Trophoblast cell (in vitro differentiated cells and primary cell): Measurements from ENCODE around the gene BORCS6.

Source experiments
- DNase-seq, 2 donors: peaks; one replicate each; pipeline ENCODE4 v3.0.0-alpha.2; 2016
- H2AFZ ChIP-seq: 2 replicates; pipeline ENCODE4 v1.6.1; 2013; ENCODE audit warnings: low read length, moderate library complexity, mild to moderate bottlenecking; ENCODE audit not compliant: insufficient read depth, poor library complexity
- H2AK5ac ChIP-seq: 2 replicates; pipeline ENCODE4 v1.6.1; 2013; ENCODE audit warnings: mild to moderate bottlenecking, low read length
- H2BK120ac ChIP-seq: 2 replicates; pipeline ENCODE4 v1.6.1; 2013; ENCODE audit warnings: low read length, mild to moderate bottlenecking, moderate library complexity; ENCODE audit not compliant: insufficient read depth, poor library complexity
- H2BK12ac ChIP-seq: 2 replicates; pipeline ENCODE4 v1.6.1; 2013; ENCODE audit warnings: mild to moderate bottlenecking, low read length, moderate library complexity
- H2BK5ac ChIP-seq: 2 replicates; pipeline ENCODE4 v1.6.1; 2013; ENCODE audit warnings: low read length, low read depth, moderate library complexity, mild to moderate bottlenecking; ENCODE audit not compliant: poor library complexity
- H3K14ac ChIP-seq: 2 replicates; pipeline ENCODE4 v1.6.1; 2013; ENCODE audit warnings: mild to moderate bottlenecking, low read length
- H3K18ac ChIP-seq: 2 replicates; pipeline ENCODE4 v1.6.1; 2013; ENCODE audit warnings: mild to moderate bottlenecking, low read length
- H3K23ac ChIP-seq: 2 replicates; pipeline ENCODE4 v1.6.1; 2013; ENCODE audit warnings: low read length
- H3K27ac ChIP-seq: 2 replicates; pipeline ENCODE4 v1.5.1; 2013; ENCODE audit warnings: low read depth, mild to moderate bottlenecking, inconsistent platforms, low read length, moderate library complexity
- H3K27me3 ChIP-seq: 2 replicates; pipeline ENCODE4 v1.6.1; 2013; ENCODE audit warnings: inconsistent platforms, mild to moderate bottlenecking, low read length, moderate library complexity; ENCODE audit not compliant: insufficient read depth
- H3K36me3 ChIP-seq, 2 experiments: 1 replicate in 1 of 2; 2 replicates in 1 of 2; pipeline ENCODE4 v1.6.1; 2013; ENCODE audit warnings: low read length in 2 of 2, mild to moderate bottlenecking in 2 of 2, moderate library complexity in 1 of 2; ENCODE audit not compliant: insufficient read depth in 2 of 2, control insufficient read depth in 1 of 2
- H3K4ac ChIP-seq: 2 replicates; pipeline ENCODE4 v1.6.1; 2013; ENCODE audit warnings: low read depth, mild to moderate bottlenecking, low read length, moderate library complexity
- H3K4me1 ChIP-seq, 2 experiments: 1 replicate in 1 of 2; 2 replicates in 1 of 2; pipeline ENCODE4 v1.6.1; 2013; ENCODE audit warnings: low read length in 2 of 2, mild to moderate bottlenecking in 2 of 2, moderate library complexity in 1 of 2; ENCODE audit not compliant: insufficient read depth in 2 of 2, control insufficient read depth in 1 of 2
- H3K4me2 ChIP-seq: 2 replicates; pipeline ENCODE4 v1.6.1; 2013; ENCODE audit warnings: inconsistent platforms, mild to moderate bottlenecking, low read length, moderate library complexity
- H3K4me3 ChIP-seq: 2 replicates; pipeline ENCODE4 v1.5.1; 2013; ENCODE audit warnings: mild to moderate bottlenecking, low read depth, low read length, inconsistent platforms
- H3K79me1 ChIP-seq: one replicate; pipeline ENCODE4 v1.6.1; 2013; ENCODE audit warnings: low read length
- H3K79me2 ChIP-seq: 2 replicates; pipeline ENCODE4 v1.6.1; 2013; ENCODE audit warnings: low read length, mild to moderate bottlenecking; ENCODE audit not compliant: control insufficient read depth, insufficient read depth, poor library complexity
- H3K9ac ChIP-seq: 2 replicates; pipeline ENCODE4 v1.6.1; 2013; ENCODE audit warnings: mild to moderate bottlenecking, low read length
- H3K9me3 ChIP-seq: 2 replicates; pipeline ENCODE4 v1.6.1; 2013; ENCODE audit warnings: low read depth, mild to moderate bottlenecking, control low read depth, inconsistent platforms, low read length; ENCODE audit not compliant: insufficient read depth
- H4K12ac ChIP-seq: 2 replicates; pipeline ENCODE4 v1.6.1; 2013; ENCODE audit warnings: low read depth, mild to moderate bottlenecking, low read length, moderate library complexity
- H4K8ac ChIP-seq: 2 replicates; pipeline ENCODE4 v1.6.1; 2013; ENCODE audit warnings: low read depth, mild to moderate bottlenecking, low read length, moderate library complexity
- H4K91ac ChIP-seq: one replicate; pipeline ENCODE4 v1.6.1; 2013; ENCODE audit warnings: low read depth, mild to moderate bottlenecking, low read length, moderate library complexity
- WGBS: extraction: QIAGEN DNeasy Blood & Tissue Kit; methylation state at CpG from one replicate; pipeline ENCODE4 v1.1.7; 2013; ENCODE audit warnings: missing lambda C conversion rate; ENCODE audit not compliant: insufficient read length, insufficient coverage; ENCODE audit errors: extremely low coverage; 5-methylcytosine and 5-hydroxymethylcytosine counted together

The BORCS6 gene

GRCh38 chr17:8225813-8226535, 36.0 kb upstream of the BORCS6 start:
- Histone ChIP-seq H3K9ac (no peak overlapping the region), H3K23ac (no peak overlapping the region), H3K27me3 (no peaks in the 10 kb centered on the region), H3K79me2 (peaks cover 16% of the 10 kb centered on the region), H3K9me3 (no peaks in the 10 kb centered on the region), H2BK12ac (no peak overlapping the region), H3K4me2 (peak overlapping the region; percentile 65), H3K14ac (no peak overlapping the region), H3K4ac (no peak overlapping the region), H2BK5ac (no peak overlapping the region), H3K4me3 (no peak overlapping the region), H3K79me1 (peaks cover 20% of the 10 kb centered on the region), H4K8ac (no peak overlapping the region), H3K36me3 (peaks cover 22 to 30% of the 10 kb centered on the region in 2 experiments), H2AK5ac (no peak overlapping the region), H2AFZ (no peak overlapping the region), H4K12ac (no peak overlapping the region), H2BK120ac (no peak overlapping the region), H4K91ac (no peak overlapping the region), H3K27ac (peak overlapping the region; percentile 32), H3K18ac (no peak overlapping the region), H3K4me1 (peaks cover 10 to 11% of the 10 kb centered on the region in 2 experiments)
- no CpG with 5 or more reads among the region's 20 CpGs for WGBS
- peak; percentile 52 to 77 for DNase-seq

GRCh38 chr17:8224891-8225812, 35.2 kb upstream of the BORCS6 start:
- Histone ChIP-seq H3K4ac (no peak overlapping the region), H3K36me3 (peaks cover 21 to 26% of the 10 kb centered on the region in 2 experiments), H4K8ac (no peak overlapping the region), H3K27ac (no peak overlapping the region), H4K12ac (no peak overlapping the region), H3K4me2 (no peak overlapping the region), H3K23ac (no peak overlapping the region), H4K91ac (no peak overlapping the region), H3K4me3 (no peak overlapping the region), H3K9me3 (no peaks in the 10 kb centered on the region), H2BK12ac (no peak overlapping the region), H3K79me2 (peaks cover 16% of the 10 kb centered on the region), H3K18ac (no peak overlapping the region), H2BK120ac (no peak overlapping the region), H2AFZ (no peak overlapping the region), H3K4me1 (peaks cover 10 to 11% of the 10 kb centered on the region in 2 experiments), H2BK5ac (no peak overlapping the region), H3K79me1 (peaks cover 22% of the 10 kb centered on the region), H2AK5ac (no peak overlapping the region), H3K9ac (no peak overlapping the region), H3K27me3 (no peaks in the 10 kb centered on the region), H3K14ac (no peak overlapping the region)
- peak; percentile 79 to 84 for DNase-seq
- WGBS = no CpG with 5 or more reads among the region's 26 CpGs

- peak overlapping the region; percentile 76 for H2BK5ac ChIP-seq
Observed at GRCh38 chr17:8223356-8224126, 33.6 kb upstream of the BORCS6 start.

More at GRCh38 chr17:8223356-8224126, 33.6 kb upstream of the BORCS6 start:
- peak overlapping the region; percentile 36 for H3K9ac ChIP-seq
- H3K14ac ChIP-seq = peak overlapping the region; percentile 81
- no peaks in the 10 kb centered on the region for H3K9me3 ChIP-seq
- H3K4me3 ChIP-seq = peak overlapping the region; percentile 79
- H3K79me1 ChIP-seq = peaks cover 22% of the 10 kb centered on the region
- H4K12ac ChIP-seq = peak overlapping the region; percentile 87
- peaks cover 8 to 14% of the 10 kb centered on the region in 2 experiments for H3K36me3 ChIP-seq
- H2AFZ ChIP-seq = peak overlapping the region; percentile 81
- peak overlapping the region; percentile 68 for H3K4ac ChIP-seq
- peak overlapping the region; percentile 92 for H4K8ac ChIP-seq
- H3K27ac ChIP-seq = peak overlapping the region; percentile 83
- peak overlapping the region; percentile 87 for H4K91ac ChIP-seq
- peak in 1 of 2 donors; percentile 44 for DNase-seq
- H2AK5ac ChIP-seq = peak overlapping the region; percentile 91
- H3K4me2 ChIP-seq = peak overlapping the region; percentile 84
- H2BK12ac ChIP-seq = peak overlapping the region; percentile 10
- peak overlapping the region; percentile 67 for H2BK120ac ChIP-seq
- peaks cover 10 to 11% of the 10 kb centered on the region in 2 experiments for H3K4me1 ChIP-seq
- H3K18ac ChIP-seq = peak overlapping the region; percentile 40
- WGBS = no CpG with 5 or more reads among the region's 27 CpGs
- no peaks in the 10 kb centered on the region for H3K27me3 ChIP-seq
- no peak overlapping the region for H3K23ac ChIP-seq
- peaks cover 16% of the 10 kb centered on the region for H3K79me2 ChIP-seq
